Kidney (tissue), 14 donors: Measurements from ENCODE around the gene ADPRS. TPM values are rescaled to one million over a fixed set of nuclear protein-coding genes. Genes with fewer than 3 reads are reported as not detected.

Source experiments
- DNase-seq, 5 donors: peaks; one replicate each; pipeline ENCODE4 v3.0.0-alpha.2; 2013 to 2020
- FAIRE-seq: peaks from 2 replicates; lab custom pipeline; 2012; peaks lifted over from hg19 to GRCh38; lab: Jason Lieb, UNC
- H3K27ac ChIP-seq, 2 donors: one replicate each; pipeline ENCODE4 v1.7.0; 2013; ENCODE audit warnings: low read depth in 2 of 2, low read length in 2 of 2, inconsistent platforms in 1 of 2
- H3K27me3 ChIP-seq: one replicate; pipeline ENCODE4 v1.7.1; 2013; ENCODE audit warnings: low read length, inconsistent platforms; ENCODE audit not compliant: control insufficient read depth, insufficient read depth
- H3K36me3 ChIP-seq, 3 donors: one replicate each; pipeline versions ENCODE4 v1.7.0 to v1.7.1; 2013; ENCODE audit warnings: low read length in 3 of 3, control low read depth in 1 of 3, inconsistent platforms in 1 of 3; ENCODE audit not compliant: insufficient read depth in 3 of 3, control insufficient read depth in 2 of 3
- H3K4me1 ChIP-seq, 3 donors: one replicate each; pipeline versions ENCODE4 v1.7.0 to v1.7.1; 2013; ENCODE audit warnings: low read length in 3 of 3, inconsistent platforms in 1 of 3, low read depth in 1 of 3; ENCODE audit not compliant: control insufficient read depth in 2 of 3, insufficient read depth in 2 of 3
- H3K4me3 ChIP-seq, 3 donors: one replicate each; pipeline versions ENCODE4 v1.7.0 to v1.8.1; 2013; ENCODE audit warnings: low read length in 3 of 3, control low read depth in 1 of 3, inconsistent platforms in 1 of 3
- H3K9ac ChIP-seq, 3 donors: one replicate each; pipeline versions ENCODE4 v1.7.0 to v1.7.1; 2013; ENCODE audit warnings: low read length in 3 of 3, control low read depth in 1 of 3, inconsistent platforms in 1 of 3
- H3K9me3 ChIP-seq, 3 donors: one replicate each; pipeline versions ENCODE4 v1.7.0 to v1.7.1; 2013; ENCODE audit warnings: low read length in 3 of 3, control low read depth in 1 of 3, inconsistent platforms in 1 of 3; ENCODE audit not compliant: control insufficient read depth in 2 of 3, insufficient read depth in 1 of 3
- intact Hi-C: fragments of 100-400 bp; cut with DNase I; formaldehyde crosslinking; loops from one replicate; pipeline ENCODE4 v1.11.1; 2022
- polyA plus RNA-seq: library from polyadenylated mRNA; stranded (reverse); fragments of 350-450 nt; fragmentation: Illumina TruSeq; extraction: RNeasy Lipid Tissue Mini Kit (QIAGEN cat#74804); gene quantifications from one replicate; pipeline ENCODE4 v1.2.3, GENCODE V29; 2014; ENCODE audit warnings: low read depth, low replicate concordance; ENCODE audit not compliant: insufficient read depth
- total RNA-seq: library from RNA; stranded (reverse); fragmentation: NEBNext Ultra II Directional; extraction: Animal tissue kit (Norgen Biotek cat#: 25700); gene quantifications from one replicate; pipeline ENCODE4 v1.2.1, GENCODE V29; 2021
- TF ChIP-seq, protein P1 (sequence below): IDR thresholded peaks from 3 replicates; pipeline ENCODE4 v1.5.1; 2012; ENCODE audit warnings: mild to moderate bottlenecking, moderate library complexity, borderline replicate concordance; ENCODE audit not compliant: insufficient read depth; ENCODE audit errors: extremely low read depth
- donor health status: control.
- donor health status: control.
- donor health status: control.
- donor health status: control.
- donor health status: control.
- donor health status: DM: yes; HTN: yes; CAD: no.
- donor health status: Normal renal cell carcinoma (clear cell type).

ADPRS gene
- total and polyA plus RNA-seq, 2 donors from 2014 or later = 26.9 to 36.4 TPM

DNA sequence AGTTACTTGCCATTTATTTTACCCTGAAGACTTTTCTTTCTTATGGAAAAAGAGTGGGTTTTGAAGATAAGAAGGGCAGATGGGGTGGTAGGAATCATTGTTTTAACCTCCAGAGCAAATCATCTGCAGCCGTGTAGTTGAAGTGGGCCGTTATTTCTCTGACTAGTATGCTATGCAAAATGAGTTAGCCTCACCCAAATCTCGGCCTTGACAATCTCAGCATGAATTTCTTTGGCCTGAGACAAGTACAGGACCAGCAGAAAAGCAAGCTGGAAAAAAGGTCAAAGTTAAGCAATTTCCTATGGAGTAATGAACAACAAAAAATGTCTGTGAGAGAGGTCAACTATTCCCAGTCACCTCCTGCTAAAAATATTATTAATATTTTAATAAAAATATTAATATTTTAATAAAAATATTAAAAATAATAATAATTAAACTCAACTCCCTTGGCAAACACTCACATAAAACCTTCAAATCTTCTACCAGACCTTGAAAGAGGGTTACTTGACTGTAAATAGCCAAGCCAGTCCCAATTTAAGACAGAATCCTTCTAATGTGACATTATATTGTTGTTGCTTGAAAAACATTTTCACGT lies 11.6 kb upstream of the ADPRS start:
- DNase-seq (no peak), FAIRE-seq (no peak)
- TF ChIP-seq, protein P1, sequence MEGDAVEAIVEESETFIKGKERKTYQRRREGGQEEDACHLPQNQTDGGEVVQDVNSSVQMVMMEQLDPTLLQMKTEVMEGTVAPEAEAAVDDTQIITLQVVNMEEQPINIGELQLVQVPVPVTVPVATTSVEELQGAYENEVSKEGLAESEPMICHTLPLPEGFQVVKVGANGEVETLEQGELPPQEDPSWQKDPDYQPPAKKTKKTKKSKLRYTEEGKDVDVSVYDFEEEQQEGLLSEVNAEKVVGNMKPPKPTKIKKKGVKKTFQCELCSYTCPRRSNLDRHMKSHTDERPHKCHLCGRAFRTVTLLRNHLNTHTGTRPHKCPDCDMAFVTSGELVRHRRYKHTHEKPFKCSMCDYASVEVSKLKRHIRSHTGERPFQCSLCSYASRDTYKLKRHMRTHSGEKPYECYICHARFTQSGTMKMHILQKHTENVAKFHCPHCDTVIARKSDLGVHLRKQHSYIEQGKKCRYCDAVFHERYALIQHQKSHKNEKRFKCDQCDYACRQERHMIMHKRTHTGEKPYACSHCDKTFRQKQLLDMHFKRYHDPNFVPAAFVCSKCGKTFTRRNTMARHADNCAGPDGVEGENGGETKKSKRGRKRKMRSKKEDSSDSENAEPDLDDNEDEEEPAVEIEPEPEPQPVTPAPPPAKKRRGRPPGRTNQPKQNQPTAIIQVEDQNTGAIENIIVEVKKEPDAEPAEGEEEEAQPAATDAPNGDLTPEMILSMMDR = no peak
- Histone ChIP-seq H3K27me3 (no peaks in the 10 kb centered on the region), H3K36me3 (no peaks in the 10 kb centered on the region), H3K9ac (no peak overlapping the region), H3K4me1 (no peaks in the 10 kb centered on the region), H3K9me3 (no peaks in the 10 kb centered on the region), H3K27ac (no peak overlapping the region), H3K4me3 (no peak overlapping the region)
- intact Hi-C loops = no loop called here

DNA sequence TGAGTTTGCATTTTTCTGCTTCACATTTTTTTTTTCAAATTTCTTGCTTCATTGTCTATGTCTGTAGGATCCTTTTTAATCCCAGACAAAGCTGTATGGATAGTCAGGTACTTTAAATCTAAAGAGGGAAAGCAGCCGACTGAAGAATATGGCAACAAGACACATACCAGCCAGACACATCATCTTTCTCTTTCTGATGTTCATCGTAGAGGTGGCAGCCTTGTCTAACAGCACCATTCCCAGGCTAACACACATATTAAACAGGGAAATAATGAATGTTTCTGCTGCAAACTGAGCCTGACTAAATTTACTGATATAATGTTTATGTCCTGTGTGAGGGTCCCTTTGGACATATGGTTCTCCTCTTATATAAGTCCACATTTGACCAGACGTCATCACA lies 8.5 kb upstream of the ADPRS start:
- intact Hi-C loops = no loop called here
- peaks cover 0 to 3% (median 0%) of the 10 kb centered on the region in 3 donors for H3K4me1 ChIP-seq

DNA sequence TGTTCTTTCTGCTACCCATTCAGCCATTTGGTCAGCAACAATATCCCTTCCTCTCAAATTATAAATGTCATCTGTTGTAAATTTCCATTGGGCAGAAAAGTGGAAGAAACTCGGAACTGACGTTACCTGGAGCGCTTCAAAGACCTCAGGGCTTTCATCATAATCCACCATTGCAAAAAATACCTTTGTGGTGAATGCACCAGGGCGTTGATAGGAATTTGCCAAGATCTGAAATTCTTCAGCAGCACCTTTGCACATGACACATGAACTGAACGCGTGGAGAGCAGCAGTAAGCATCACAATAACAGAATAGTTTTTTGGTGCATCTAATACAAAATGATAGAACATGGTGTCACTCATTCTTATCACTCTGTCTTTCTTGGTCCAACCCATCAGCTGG lies 7.9 kb upstream of the ADPRS start:
- Histone ChIP-seq H3K27ac (no peak overlapping the region), H3K4me1 (peaks cover 0 to 3% (median 0%) of the 10 kb centered on the region in 3 donors), H3K27me3 (no peaks in the 10 kb centered on the region), H3K9me3 (no peaks in the 10 kb centered on the region), H3K9ac (no peak overlapping the region), H3K4me3 (no peak overlapping the region), H3K36me3 (no peaks in the 10 kb centered on the region)
- TF ChIP-seq, protein P1 = no peak
- DNase-seq = no peak
- intact Hi-C loops = no loop called here
- FAIRE-seq = no peak

More for the DNA sequence above, 8.5 kb upstream of the ADPRS start:
- Histone ChIP-seq H3K27ac (no peak overlapping the region), H3K9ac (no peak overlapping the region), H3K27me3 (no peaks in the 10 kb centered on the region), H3K36me3 (no peaks in the 10 kb centered on the region), H3K9me3 (no peaks in the 10 kb centered on the region), H3K4me3 (no peak overlapping the region)
- TF ChIP-seq, protein P1 = no peak
- no peak for FAIRE-seq
- DNase-seq = no peak
